ENCODE measurements around the gene POLR1C. TPM values are rescaled to one million over a fixed set of nuclear protein-coding genes. Genes with fewer than 3 reads are reported as not detected.
"Not testable (repeated sequence)": the region's sequence is repeated elsewhere in the genome, so short reads cannot be mapped to it uniquely, and the experiment has no call there.

The POLR1C gene
- total RNA-seq, 4 donors from 2014 or later = 13.4 to 25.1 (median 16.7) TPM

DNA sequence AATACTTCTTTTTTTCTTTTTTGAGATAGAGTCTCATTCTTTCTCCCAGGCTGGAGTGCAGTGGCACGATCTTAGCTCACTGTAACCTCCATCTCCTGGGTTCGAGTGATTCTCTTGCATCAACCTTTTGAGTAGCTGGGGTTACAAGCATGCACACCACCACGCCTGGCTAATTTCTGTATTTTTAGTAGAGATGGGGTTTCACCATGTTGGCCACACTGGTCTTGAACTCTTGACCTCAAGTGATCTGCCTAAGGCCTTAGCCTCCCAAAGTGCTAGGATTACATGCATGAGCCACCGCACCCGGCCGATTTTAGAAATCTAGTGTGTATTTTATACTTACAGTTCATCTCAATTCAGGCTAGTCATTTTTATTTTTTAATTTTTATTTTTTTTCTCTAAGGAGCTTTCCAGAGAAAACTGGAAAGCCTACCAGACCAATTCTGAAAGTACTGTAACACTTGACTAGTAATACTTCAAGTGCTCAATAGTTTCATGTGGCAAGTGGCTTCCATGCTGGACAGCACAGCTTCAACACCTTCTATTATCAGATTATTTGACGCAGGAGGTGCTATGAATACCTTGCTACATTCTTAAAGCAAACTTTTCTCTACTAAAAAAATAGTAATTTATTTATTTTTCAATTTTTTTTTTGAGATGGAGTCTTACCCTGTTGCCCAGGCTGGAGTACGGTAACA, 25.0 kb downstream of the POLR1C start:
- no peak for ATAC-seq
- intact Hi-C loops (cut with DNase I; ENCODE audit: low total_unique reads) = no loop called here
- no peak overlapping the region for H3K27ac ChIP-seq
- in situ Hi-C loops (cut with MboI; ENCODE audit: low sequenced_read_pairs in 4 of 4) = no loop called here
- no peaks in the 10 kb centered on the region for H3K27me3 ChIP-seq
- H3K4me3 ChIP-seq = no peak overlapping the region
- TF ChIP-seq POLR2A (IDR thresholded peaks at IDR 0.05) = no peak
- TF ChIP-seq, protein P1, sequence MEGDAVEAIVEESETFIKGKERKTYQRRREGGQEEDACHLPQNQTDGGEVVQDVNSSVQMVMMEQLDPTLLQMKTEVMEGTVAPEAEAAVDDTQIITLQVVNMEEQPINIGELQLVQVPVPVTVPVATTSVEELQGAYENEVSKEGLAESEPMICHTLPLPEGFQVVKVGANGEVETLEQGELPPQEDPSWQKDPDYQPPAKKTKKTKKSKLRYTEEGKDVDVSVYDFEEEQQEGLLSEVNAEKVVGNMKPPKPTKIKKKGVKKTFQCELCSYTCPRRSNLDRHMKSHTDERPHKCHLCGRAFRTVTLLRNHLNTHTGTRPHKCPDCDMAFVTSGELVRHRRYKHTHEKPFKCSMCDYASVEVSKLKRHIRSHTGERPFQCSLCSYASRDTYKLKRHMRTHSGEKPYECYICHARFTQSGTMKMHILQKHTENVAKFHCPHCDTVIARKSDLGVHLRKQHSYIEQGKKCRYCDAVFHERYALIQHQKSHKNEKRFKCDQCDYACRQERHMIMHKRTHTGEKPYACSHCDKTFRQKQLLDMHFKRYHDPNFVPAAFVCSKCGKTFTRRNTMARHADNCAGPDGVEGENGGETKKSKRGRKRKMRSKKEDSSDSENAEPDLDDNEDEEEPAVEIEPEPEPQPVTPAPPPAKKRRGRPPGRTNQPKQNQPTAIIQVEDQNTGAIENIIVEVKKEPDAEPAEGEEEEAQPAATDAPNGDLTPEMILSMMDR (IDR thresholded peaks at IDR 0.05 in 4 of 5, conservative IDR thresholded peaks at IDR 0.05 in 1 of 5) = no peak
- H3K36me3 ChIP-seq = peaks cover 0 to 83% of the 10 kb centered on the region in 2 donors
- no peaks in the 10 kb centered on the region for H3K4me1 ChIP-seq
- no peak for DNase-seq
- H3K9me3 ChIP-seq = no peaks in the 10 kb centered on the region

DNA sequence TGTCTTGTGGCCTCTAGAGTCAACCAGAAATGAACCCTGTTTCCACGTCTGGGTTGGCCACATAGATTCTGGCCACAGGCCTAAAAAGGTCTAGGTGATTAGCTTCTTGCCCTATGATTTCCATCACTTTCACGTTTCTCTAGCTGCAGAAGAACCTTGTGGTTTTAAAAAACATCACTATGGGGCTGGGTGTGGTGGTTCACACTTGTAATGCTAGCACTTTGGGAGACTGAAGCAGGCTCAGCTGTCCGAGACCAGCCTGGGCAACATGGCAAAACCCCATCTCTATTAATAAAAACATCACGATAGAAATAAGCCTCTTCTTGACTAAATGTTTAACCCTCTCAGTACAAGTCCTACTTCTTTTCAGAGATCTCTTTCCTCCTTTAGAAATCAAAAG, 27.6 kb downstream of the POLR1C start:
- no peak overlapping the region for H3K27ac ChIP-seq
- in situ Hi-C loops (cut with MboI; ENCODE audit: low sequenced_read_pairs in 4 of 4) (no loop called here), intact Hi-C loops (cut with DNase I; ENCODE audit: low total_unique reads) (no loop called here)
- H3K4me1 ChIP-seq = no peaks in the 10 kb centered on the region
- no peaks in the 10 kb centered on the region for H3K9me3 ChIP-seq
- H3K27me3 ChIP-seq = no peaks in the 10 kb centered on the region
- DNase-seq (no peak), ATAC-seq (no peak)
- no peak overlapping the region for H3K4me3 ChIP-seq
- TF ChIP-seq, protein P1 (IDR thresholded peaks at IDR 0.05 in 4 of 5, conservative IDR thresholded peaks at IDR 0.05 in 1 of 5) = no peak
- no peak for TF ChIP-seq POLR2A (IDR thresholded peaks at IDR 0.05)
- peaks cover 0 to 95% of the 10 kb centered on the region in 2 donors for H3K36me3 ChIP-seq

DNA sequence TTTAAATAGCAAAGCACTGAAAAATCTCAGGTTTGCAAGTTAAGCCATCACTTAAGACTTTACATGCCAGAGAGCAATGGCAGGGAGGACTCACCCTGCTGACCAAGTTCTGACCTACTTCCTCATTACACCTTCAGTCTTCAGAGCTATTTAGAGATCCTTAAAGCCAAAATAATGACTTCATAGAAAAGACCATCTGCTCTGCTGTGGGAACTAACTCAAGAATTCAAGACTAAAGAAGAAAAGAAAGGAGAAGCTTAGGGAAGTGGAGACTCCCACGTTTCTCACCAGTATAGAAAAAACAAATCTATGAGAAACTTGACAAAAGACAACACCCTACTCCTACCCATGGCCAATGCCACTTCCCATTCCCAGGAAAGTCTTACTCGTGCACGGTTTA, 30.3 kb downstream of the POLR1C start:
- DNase-seq (no peak), ATAC-seq (no peak)
- H3K27me3 ChIP-seq = no peaks in the 10 kb centered on the region
- TF ChIP-seq, protein P1 (IDR thresholded peaks at IDR 0.05 in 4 of 5, conservative IDR thresholded peaks at IDR 0.05 in 1 of 5) = no peak
- TF ChIP-seq POLR2A (IDR thresholded peaks at IDR 0.05) = no peak
- no peaks in the 10 kb centered on the region for H3K4me1 ChIP-seq
- intact Hi-C loops (cut with DNase I; ENCODE audit: low total_unique reads) = no loop called here
- no peak overlapping the region for H3K27ac ChIP-seq
- no peaks in the 10 kb centered on the region for H3K9me3 ChIP-seq
- in situ Hi-C loops (cut with MboI; ENCODE audit: low sequenced_read_pairs in 4 of 4) = no loop called here
- no peak overlapping the region for H3K4me3 ChIP-seq
- peaks cover 0 to 96% of the 10 kb centered on the region in 2 donors for H3K36me3 ChIP-seq

DNA sequence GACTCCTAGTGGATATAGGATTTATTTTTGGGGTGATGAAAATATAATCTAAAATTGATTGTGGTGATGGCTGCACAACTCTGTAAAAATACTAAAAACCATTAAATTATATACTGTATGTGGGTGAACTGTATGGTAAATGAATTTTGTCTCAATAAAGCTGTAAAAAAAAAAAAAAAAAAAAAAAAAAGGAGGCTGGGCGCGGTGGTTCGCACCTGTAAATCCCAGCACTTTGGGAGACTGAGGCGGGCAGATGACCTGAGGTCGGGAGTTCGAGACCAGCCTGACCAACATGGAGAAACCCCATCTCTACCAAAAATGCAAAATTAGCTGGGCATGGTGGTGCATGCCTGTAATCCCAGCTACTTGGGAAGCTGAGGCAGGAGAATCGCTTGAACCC, 40.7 kb downstream of the POLR1C start:
- H3K9me3 ChIP-seq; H3K27ac ChIP-seq; H3K27me3 ChIP-seq; ATAC-seq; intact Hi-C loops (cut with DNase I; ENCODE audit: low total_unique reads); DNase-seq; H3K4me3 ChIP-seq; H3K4me1 ChIP-seq: not testable (repeated sequence)
- peaks cover 5 to 98% of the 10 kb centered on the region in 2 donors for H3K36me3 ChIP-seq
- in situ Hi-C loops (cut with MboI; ENCODE audit: low sequenced_read_pairs in 4 of 4) = loop anchor here in 2 of 4 donors (25.0 kb wide), 1 partner anchor 920 kb away; no protein-coding TSS in a partner anchor

DNA sequence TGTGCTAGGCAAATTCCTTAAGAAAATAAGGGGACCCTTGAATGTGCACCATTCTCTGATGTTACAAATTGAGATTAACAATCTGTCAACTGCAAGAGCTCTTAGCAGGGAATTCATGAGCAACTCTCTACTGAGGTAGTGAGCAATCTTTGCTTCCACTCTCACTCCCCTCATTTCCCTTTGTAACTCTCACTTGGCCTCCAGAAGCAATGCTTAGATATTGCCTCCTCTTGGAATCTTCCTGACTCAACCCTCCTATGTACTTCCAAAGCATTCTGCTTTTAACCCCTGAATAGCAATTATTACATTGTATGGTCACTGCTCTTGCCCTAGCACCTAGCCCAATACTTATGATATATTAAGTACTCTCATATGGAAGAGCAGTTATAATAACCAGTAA, 42.4 kb downstream of the POLR1C start:
- Histone ChIP-seq H3K9me3 (no peaks in the 10 kb centered on the region), H3K4me3 (no peak overlapping the region), H3K27ac (no peak overlapping the region), H3K27me3 (no peaks in the 10 kb centered on the region), H3K36me3 (peaks cover 5 to 98% of the 10 kb centered on the region in 2 donors), H3K4me1 (no peaks in the 10 kb centered on the region)
- intact Hi-C loops (cut with DNase I; ENCODE audit: low total_unique reads) (no loop called here), in situ Hi-C loops (cut with MboI; ENCODE audit: low sequenced_read_pairs in 4 of 4) (loop anchor here in 2 of 4 donors (25.0 kb wide), 1 partner anchor 922 kb away; no protein-coding TSS in a partner anchor)
- DNase-seq (no peak), ATAC-seq (no peak)
- TF ChIP-seq POLR2A (IDR thresholded peaks at IDR 0.05) = no peak
- TF ChIP-seq, protein P1 (IDR thresholded peaks at IDR 0.05 in 4 of 5, conservative IDR thresholded peaks at IDR 0.05 in 1 of 5) = no peak
